Upper lobe of right lung (tissue), 1 donor: ENCODE measurements around the gene TNFAIP8. TPM values are rescaled to one million over a fixed set of nuclear protein-coding genes. Genes with fewer than 3 reads are reported as not detected.

Experiments
- ATAC-seq: fragments of 200-7000 bp; cut with Tn5 transposase; one replicate; pipeline ENCODE4 v1.9.1; 2020; ENCODE audit warnings: mild to moderate bottlenecking, moderate library complexity
- DNase-seq: peaks from one replicate; pipeline ENCODE4 v3.0.0-alpha.2; 2020
- H3K27ac ChIP-seq: fragments of 200-600 bp; one replicate; pipeline ENCODE4 v1.8.0; 2022
- H3K27me3 ChIP-seq: fragments of 200-600 bp; one replicate; pipeline ENCODE4 v1.8.0; 2022; ENCODE audit warnings: mild to moderate bottlenecking
- H3K36me3 ChIP-seq: fragments of 200-600 bp; one replicate; pipeline ENCODE4 v1.8.0; 2022
- H3K4me1 ChIP-seq: fragments of 200-600 bp; one replicate; pipeline ENCODE4 v1.8.0; 2022
- H3K4me3 ChIP-seq: fragments of 200-600 bp; one replicate; pipeline ENCODE4 v1.8.0; 2022; ENCODE audit warnings: mild to moderate bottlenecking
- H3K9me3 ChIP-seq: fragments of 200-600 bp; one replicate; pipeline ENCODE4 v1.8.0; 2022
- CTCF ChIP-seq: fragments of 200-600 bp; IDR thresholded peaks from one replicate; pipeline ENCODE4 v1.8.0; 2022; ENCODE audit warnings: antibody characterized with exemption
- intact Hi-C: fragments of 100-400 bp; cut with DNase I; formaldehyde crosslinking; loops from one replicate; pipeline ENCODE4 v1.11.0; 2022
- total RNA-seq: library from RNA; stranded (reverse); fragmentation: NEBNext Ultra II Directional; extraction: Animal tissue kit (Norgen Biotek cat#: 25700); gene quantifications from one replicate; pipeline ENCODE4 v1.2.1, GENCODE V29; 2021
- donor health status: DM: no; HTN: yes; CAD: no; lungs with severe emphysema.

TNFAIP8 gene
- total RNA-seq, 1 donor from 2014 or later = 22.4 TPM

DNA sequence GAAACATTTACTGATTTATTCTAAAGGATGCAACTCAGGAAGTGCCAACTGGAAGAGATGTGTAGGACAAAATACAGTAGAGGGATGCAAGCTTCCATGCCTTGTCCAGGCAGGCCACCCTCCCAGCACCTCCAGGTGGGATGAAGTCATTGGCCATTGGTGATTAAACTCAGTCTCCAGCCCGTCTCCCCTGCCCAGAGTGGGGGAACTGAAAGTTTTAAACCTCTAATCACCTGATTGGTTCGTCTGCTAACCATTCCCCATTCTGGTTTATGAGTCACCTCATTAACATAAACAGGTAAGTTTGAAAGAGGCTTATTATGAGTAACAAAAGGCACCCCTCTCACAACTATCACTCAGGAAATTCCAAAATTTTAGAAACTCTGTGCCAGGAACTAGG, 8.1 kb downstream of the TNFAIP8 start:
- ATAC-seq = no peak
- H3K27ac ChIP-seq = no peak overlapping the region
- peaks cover 49% of the 10 kb centered on the region for H3K4me1 ChIP-seq
- no peak for TF ChIP-seq CTCF
- no peak overlapping the region for H3K4me3 ChIP-seq
- no peaks in the 10 kb centered on the region for H3K36me3 ChIP-seq
- H3K27me3 ChIP-seq = no peaks in the 10 kb centered on the region
- intact Hi-C loops = no loop called here
- DNase-seq = no peak
- H3K9me3 ChIP-seq = no peaks in the 10 kb centered on the region

DNA sequence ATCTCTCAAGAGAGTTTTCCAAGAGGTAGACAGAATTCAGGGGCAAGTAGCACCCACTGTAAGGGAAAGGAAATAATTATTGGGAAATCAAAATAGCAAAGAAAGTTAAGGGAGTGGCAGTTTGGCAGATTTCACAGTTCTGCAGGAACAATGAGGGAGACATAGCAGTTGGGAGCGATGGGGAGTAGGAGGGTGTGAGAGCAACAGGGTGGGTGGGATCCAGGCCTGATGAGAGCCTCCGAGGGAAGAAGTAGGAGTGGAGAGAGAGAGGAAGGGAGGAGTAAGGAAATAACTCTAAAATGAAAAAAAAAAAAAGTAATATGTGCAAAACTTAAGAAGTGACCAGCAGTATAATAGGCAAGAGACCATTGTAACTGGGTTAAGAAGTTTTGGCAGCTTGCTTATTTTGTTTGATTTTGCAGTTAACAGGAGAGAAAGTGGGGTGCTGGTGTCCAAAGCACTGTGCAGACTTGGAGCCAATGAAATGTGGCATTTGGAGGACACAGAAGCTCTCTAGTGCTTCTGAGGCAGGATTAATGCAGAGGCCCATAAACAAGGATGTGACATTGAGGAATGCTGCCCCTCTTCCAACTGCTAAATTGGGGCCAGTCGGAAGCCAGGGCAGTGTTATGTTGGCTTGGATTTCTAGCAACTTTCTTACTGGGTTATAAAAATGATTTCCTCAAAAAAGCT, 10.2 kb downstream of the TNFAIP8 start:
- intact Hi-C loops = no loop called here
- H3K27ac ChIP-seq = no peak overlapping the region

DNA sequence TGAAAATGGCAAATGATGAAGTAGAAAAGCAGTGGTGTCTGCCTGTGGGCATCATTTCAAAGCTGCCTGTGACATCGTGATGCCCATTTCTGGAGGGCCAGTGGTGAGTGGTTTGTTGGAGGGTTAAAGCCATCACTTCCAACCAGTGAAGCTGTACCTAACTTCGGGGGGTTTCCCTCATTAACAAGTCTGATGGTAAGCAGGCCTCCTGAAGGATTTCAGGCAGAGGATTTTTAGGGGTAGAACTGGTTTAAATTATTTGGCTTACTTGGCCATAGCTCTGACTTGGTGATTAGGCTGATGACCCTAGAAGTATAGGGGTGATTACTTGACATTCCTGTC, 10.7 kb downstream of the TNFAIP8 start:
- Histone ChIP-seq H3K4me3 (no peak overlapping the region), H3K36me3 (no peaks in the 10 kb centered on the region), H3K27ac (no peak overlapping the region), H3K27me3 (no peaks in the 10 kb centered on the region), H3K4me1 (peaks cover 37% of the 10 kb centered on the region), H3K9me3 (no peaks in the 10 kb centered on the region)
- intact Hi-C loops = no loop called here
- no peak for ATAC-seq
- no peak for TF ChIP-seq CTCF
- no peak for DNase-seq

More for the DNA sequence above, 10.2 kb downstream of the TNFAIP8 start:
- Histone ChIP-seq H3K36me3 (no peaks in the 10 kb centered on the region), H3K4me3 (no peak overlapping the region), H3K4me1 (peaks cover 42% of the 10 kb centered on the region), H3K27me3 (no peaks in the 10 kb centered on the region), H3K9me3 (no peaks in the 10 kb centered on the region)
- TF ChIP-seq CTCF = no peak
- DNase-seq (no peak), ATAC-seq (peak; percentile 47)

- TF ChIP-seq CTCF = no peak
- no peak for ATAC-seq
- no peaks in the 10 kb centered on the region for H3K27me3 ChIP-seq
- intact Hi-C loops = no loop called here
- no peak overlapping the region for H3K4me3 ChIP-seq
- peaks cover 30% of the 10 kb centered on the region for H3K4me1 ChIP-seq
- no peaks in the 10 kb centered on the region for H3K9me3 ChIP-seq
- H3K36me3 ChIP-seq = no peaks in the 10 kb centered on the region
- no peak for DNase-seq
- H3K27ac ChIP-seq = no peak overlapping the region
These were observed 11.9 kb downstream of the TNFAIP8 start for GRCh38 chr5:119367502-119368237.

GRCh38 chr5:119368238-119368630, 12.4 kb downstream of the TNFAIP8 start:
- TF ChIP-seq CTCF = no peak
- Histone ChIP-seq H3K27ac (no peak overlapping the region), H3K4me1 (peaks cover 30% of the 10 kb centered on the region)

More at GRCh38 chr5:119368238-119368630, 12.4 kb downstream of the TNFAIP8 start:
- no peak for ATAC-seq
- intact Hi-C loops = no loop called here
- Histone ChIP-seq H3K36me3 (no peaks in the 10 kb centered on the region), H3K27me3 (no peaks in the 10 kb centered on the region), H3K4me3 (no peak overlapping the region), H3K9me3 (no peaks in the 10 kb centered on the region)
- no peak for DNase-seq
